IMR-90 (cell line): ENCODE measurements around the gene ADAMTS9.

Source experiments
- CHD1 ChIP-seq: IDR thresholded peaks from 2 replicates; pipeline ENCODE4 v1.6.1; 2012; ENCODE audit warnings: low read depth, low read length, improper control_type of control experiment
- CTCF ChIP-seq: conservative IDR thresholded peaks from 2 replicates; pipeline ENCODE4 v1.5.1; 2012; ENCODE audit warnings: mild to moderate bottlenecking, low read depth, low read length, improper control_type of control experiment
- FOS ChIP-seq: fragments of 150-350 bp; IDR thresholded peaks from 2 replicates; pipeline ENCODE4 v1.6.1; 2016; ENCODE audit warnings: low read depth, low read length
- NFE2L2 ChIP-seq: fragments of 150-350 bp; IDR thresholded peaks from 2 replicates; pipeline ENCODE4 v1.6.1; 2016; ENCODE audit warnings: low read depth, mild to moderate bottlenecking, low read length
- POLR2A ChIP-seq: IDR thresholded peaks from 2 replicates; pipeline ENCODE4 v1.6.1; 2012; ENCODE audit warnings: mild to moderate bottlenecking, low read depth, low read length
- RAD21 ChIP-seq: IDR thresholded peaks from 2 replicates; pipeline ENCODE4 v1.6.1; 2012; ENCODE audit warnings: low read length, improper control_type of control experiment
- SMC3 ChIP-seq: fragments of 150-350 bp; IDR thresholded peaks from 2 replicates; pipeline ENCODE4 v1.6.1; 2016; ENCODE audit warnings: low read depth, mild to moderate bottlenecking, antibody characterized with exemption, low read length, moderate library complexity

GRCh38 chr3:64686446-64686908 lies 1.3 kb downstream of the ADAMTS9 start:
- no peak for TF ChIP-seq CTCF
- no peak for TF ChIP-seq SMC3
- no peak for TF ChIP-seq CHD1
- no peak; the same call in 1 of the 2 replicates for TF ChIP-seq POLR2A
- no peak for TF ChIP-seq RAD21
- TF ChIP-seq NFE2L2 = no peak
- no peak for TF ChIP-seq FOS
